HS-27A (cell line): ENCODE results near the gene OR5K4.
"Not testable (repeated sequence)": the region's sequence is repeated elsewhere in the genome, so short reads cannot be mapped to it uniquely, and the experiment has no call there.

Experiments
- DNase-seq: peaks from one replicate; pipeline ENCODE4 v3.0.0-alpha.2; 2012; ENCODE audit warnings: low read depth, missing footprints

OR5K4 gene

DNA sequence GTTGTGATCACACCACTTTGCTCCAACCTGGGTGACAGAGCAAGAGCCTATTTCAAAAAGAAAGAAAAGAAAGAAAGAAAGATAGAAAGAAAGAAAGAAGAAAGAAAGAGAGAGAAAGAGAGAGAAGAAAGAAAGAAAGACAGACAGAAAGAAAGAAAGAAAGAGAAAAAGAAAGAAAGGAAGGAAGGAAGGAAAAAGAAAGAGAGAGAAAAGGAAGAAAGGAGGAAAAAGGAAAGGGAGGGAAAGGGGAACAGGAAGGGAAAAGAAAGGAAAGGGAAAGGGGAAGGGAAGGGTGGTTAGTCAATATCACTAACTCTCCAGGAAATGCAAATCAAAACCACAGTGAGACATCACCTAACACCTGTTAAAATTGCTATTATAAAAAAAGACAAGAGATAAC, 18.2 kb downstream of the OR5K4 start:
- DNase-seq: no peak

DNA sequence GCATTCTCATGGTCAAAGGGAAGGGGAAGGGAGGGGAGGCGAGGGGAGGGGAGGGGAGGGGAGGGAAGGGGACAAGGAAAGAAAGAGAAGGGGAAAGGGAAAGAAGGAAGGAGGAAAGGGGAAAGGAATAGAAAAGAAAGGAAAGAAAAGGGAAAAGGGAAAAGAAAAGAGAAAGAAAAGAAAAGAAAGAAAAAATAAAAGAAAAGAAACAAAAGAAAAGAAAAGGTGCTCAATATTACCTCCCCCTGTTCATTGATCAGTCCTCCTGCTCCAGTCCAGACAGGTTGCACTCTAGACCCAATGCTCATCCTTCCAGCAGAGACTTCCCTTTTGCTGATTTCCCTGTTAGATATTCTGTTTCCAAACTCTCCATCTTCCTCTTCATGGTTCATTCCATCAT, 18.8 kb downstream of the OR5K4 start:
- DNase-seq: no peak

DNA sequence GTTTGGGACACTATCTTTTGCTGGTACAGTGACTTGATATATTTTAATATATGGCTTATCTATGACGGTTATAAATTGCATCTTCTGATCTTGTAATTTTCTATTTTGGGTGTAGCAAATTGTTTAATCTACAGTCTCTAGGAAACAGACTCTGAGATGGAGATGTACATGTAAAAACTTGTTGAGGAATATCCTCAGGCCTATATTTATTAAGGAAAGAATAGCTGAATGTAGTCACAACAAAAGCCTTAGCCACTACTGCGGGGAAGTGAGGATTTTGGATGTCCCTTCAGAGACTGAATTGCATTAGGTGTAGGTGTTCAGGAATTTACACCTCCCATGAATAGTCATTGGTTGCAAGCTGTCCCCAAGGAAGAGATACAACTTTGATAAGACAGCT, 23.0 kb downstream of the OR5K4 start:
- no peak for DNase-seq

DNA sequence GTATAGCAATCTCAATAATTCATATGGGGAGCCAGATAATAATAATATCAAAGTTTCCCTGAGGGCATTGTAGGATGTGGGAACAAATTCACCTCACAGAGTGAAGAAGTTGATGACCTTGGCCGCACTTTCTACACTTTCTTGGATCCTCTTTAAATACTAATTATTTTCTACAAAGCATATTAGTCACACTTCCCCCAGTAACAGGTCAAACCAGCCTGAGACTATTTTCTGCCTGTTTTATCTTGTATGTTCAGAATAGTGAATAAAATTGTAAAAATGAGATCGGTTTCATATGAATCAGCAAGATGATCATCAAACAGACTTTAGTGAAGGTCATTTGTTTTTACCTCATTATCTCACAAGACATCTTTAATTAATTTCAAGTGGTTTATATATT, 34.5 kb downstream of the OR5K4 start:
- DNase-seq: no peak

DNA sequence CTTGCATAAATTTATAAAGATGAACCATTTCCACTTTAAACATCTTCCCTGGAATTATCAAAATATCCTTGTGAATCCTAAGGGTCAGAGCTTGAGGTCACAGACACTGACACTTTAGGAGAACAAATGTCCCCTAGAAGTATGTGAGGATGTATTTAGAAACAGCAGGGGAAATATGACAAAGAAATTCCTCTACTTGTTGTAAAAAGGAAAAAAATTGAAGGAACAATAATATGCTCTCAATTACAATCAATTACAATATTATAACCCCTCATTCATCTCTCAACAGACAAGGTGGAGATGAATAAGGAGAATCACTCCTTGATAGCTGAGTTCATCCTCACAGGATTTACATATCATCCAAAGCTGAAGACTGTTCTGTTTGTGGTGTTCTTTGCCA, 36.7 kb downstream of the OR5K4 start, which contains the start of gene OR5K3:
Gene OR5K3, plus strand, starts transcription at position 301 of the 400 bp plus-strand sequence. Its CDS starts 0 bp downstream, at position 301.
- DNase-seq: no peak

DNA sequence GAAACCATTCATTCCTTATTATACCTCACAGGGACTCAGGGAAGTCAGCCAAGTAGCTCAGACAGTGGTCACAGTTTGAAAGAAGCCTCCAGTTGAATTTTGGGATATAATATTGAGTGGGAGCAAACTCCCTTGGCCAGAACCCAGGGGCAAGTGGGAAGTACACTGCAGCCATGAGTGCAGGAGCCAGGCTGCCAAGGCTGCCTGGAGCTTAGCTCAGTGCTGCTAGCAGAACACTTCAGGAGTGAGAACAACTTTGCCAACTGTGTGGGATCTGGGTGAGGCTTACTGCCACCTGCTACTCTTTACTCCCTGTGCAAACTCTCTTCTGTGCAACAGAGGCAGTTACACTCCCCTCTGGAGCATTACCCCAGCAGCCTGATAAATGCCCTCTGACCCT, 41.4 kb downstream of the OR5K4 start:
- DNase-seq: no peak

DNA sequence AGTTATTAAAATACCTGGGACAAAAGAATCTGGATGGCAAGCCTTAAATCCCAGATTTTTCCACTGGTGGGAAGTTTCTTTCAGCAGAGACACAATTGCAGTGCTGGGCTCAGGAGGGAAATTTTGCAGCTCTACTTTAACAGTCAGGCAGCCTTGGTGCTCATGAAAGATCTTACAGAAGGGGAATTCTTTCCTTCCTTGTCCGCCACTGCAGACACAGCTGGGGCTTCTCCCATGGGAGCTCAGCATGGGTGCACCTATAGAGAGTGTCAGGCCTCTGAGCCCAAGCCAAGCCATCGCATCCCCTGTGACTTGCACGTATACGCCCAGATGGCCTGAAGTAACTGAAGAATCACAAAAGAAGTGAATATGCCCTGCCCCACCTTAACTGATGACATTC, 42.8 kb downstream of the OR5K4 start:
- DNase-seq: not testable (repeated sequence)

DNA sequence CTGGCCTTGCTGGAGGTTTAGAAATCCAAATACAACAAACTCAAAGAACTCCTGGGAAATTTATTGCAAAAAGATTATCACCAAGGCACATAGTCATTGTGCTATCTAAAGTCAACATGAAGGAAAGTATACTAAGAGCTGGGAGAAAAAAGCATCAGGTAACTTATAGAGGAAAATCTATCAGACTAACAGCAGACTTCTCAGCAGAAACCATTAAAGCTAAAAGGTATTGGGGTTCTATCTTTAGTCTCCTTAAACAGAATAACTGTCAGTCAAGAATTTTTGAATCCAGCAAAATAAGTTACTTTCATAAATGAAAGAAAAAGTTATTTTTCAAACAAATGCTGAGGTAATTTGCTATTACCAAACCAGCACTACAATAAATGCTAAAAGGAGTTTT, 44.9 kb downstream of the OR5K4 start:
- no peak for DNase-seq

DNA sequence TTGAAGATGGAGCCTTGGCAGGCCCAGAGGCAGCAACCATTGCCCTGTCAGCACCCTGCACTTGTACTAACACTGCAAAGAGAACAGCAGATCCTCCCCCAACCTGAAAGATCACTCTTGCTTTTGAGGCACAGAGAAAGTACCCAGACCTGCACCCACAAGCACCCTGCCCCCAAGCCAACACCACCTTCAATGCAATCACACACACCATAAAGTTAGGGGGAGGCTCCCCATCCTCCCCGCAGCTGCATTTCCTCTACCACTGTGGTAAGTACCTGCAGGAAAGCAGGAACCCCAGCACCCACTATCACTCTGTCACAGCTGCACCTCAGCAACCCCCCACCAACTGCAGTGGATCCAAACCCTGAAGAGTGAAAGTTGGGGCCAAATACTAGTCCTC, 48.9 kb downstream of the OR5K4 start:
- no peak for DNase-seq

DNA sequence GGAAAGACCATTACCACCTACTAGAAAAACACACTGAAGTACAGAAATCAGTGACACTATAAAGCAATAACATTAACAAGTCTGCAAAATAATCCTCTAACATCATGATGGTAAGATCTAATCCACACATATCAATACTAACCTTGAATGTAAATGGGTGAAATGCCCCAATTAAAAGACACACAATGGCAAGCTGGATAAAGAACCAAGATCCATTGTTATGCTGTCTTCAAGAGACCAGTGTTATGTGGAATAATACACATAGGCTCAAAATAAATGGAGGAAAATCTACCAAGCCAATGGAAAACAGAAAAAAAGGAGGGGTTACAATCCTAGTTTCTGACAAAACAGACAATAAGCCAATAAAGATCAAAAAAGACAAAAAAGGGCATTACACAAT, 50.4 kb downstream of the OR5K4 start:
- no peak for DNase-seq
